ENCODE results near the gene KRTAP10-7.
"Not testable (repeated sequence)": the region's sequence is repeated elsewhere in the genome, so short reads cannot be mapped to it uniquely, and the experiment has no call there.

DNA sequence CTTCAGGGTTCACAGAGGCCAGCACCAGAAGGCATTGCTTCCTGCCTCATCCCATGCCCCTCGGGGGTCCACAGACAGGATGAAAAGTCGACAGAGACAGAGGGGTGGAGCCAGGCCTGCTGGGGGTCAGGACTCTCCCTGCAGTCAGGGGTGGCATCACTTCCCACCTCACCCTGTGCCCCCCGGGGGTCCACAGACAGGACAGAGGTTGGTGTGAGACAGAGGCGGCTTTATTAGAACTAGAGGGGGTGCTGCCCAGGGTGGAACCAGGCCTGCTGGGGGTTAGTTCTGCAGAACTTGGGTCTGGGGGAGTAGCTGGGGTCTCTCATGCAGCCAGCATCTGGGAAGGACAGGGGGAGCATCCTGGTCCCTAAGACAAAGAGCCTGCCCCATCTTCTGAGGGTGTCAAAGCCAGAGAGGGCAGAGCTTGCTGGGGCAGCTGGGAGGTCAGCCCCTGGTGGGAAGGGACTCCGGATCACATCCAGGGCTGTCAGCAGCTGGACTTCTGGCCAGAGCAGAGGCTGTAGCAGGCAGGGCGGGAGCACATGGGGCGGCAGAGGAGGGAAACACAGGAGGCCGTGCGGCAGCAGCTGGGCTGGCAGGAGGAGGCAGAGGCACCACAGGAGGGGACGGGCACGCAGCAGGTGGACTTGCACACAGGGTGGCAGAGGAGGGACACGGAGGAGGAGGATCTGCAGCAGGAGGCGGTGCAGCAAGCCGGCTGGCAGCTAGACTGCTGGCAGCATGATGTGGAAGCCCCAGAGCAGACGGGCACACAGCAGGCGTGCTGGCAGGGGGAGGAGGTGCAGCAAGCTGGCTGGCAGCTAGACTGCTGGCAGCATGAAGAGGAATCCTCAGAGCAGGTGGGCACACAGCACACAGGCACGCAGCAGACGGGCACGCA lies 9.2 kb upstream of the KRTAP10-7 start:
- TF ChIP-seq CTCF (conservative IDR thresholded peaks at IDR 0.05; ENCODE audit: low read length); EZH2phosphoT487 (IDR thresholded peaks at IDR 0.05; ENCODE audit: borderline replicate concordance, low read depth, low read length): not testable (repeated sequence)
